ENCODE measurements around the gene SESTD1. TPM values are rescaled to one million over a fixed set of nuclear protein-coding genes. Genes with fewer than 3 reads are reported as not detected.
"Not testable (repeated sequence)": the region's sequence is repeated elsewhere in the genome, so short reads cannot be mapped to it uniquely, and the experiment has no call there.

The SESTD1 gene
- polyA plus RNA-seq, 3 donors, result 25.3 to 44.4 (median 25.3) TPM

GRCh38 chr2:179211355-179211754 lies 53.3 kb downstream of the SESTD1 start:
- no peak for TF ChIP-seq CTCF (IDR thresholded peaks at IDR 0.05)
- Histone ChIP-seq H3K4me1 (ENCODE audit: control insufficient read depth in 1 of 2, insufficient read depth in 2 of 2, low read length in 2 of 2) (no peaks in the 10 kb centered on the region), H3K4me3 (replicated peaks in 1 of 3; ENCODE audit: low read depth in 2 of 3, low read length in 3 of 3) (no peak overlapping the region), H3K9me3 (replicated peaks in 1 of 2; ENCODE audit: control insufficient read depth in 1 of 2, insufficient read depth in 1 of 2, low read length in 2 of 2) (peaks cover 0 to 18% of the 10 kb centered on the region in 2 donors), H3K27me3 (ENCODE audit: control insufficient read depth in 2 of 2, insufficient read depth in 2 of 2, low read length in 2 of 2) (no peaks in the 10 kb centered on the region), H2AFZ (ENCODE audit: insufficient read depth, low read depth, low read length, poor library complexity, severe bottlenecking) (no peak overlapping the region), H3K79me2 (ENCODE audit: insufficient read depth, low read length) (peaks cover 99% of the 10 kb centered on the region), H4K20me1 (ENCODE audit: insufficient read depth, low read length) (peaks cover 79% of the 10 kb centered on the region), H3K9ac (ENCODE audit: insufficient read depth, low read length, poor library complexity, severe bottlenecking) (no peak overlapping the region), H3K4me2 (replicated peaks; ENCODE audit: extremely low read depth, low read length, poor library complexity, severe bottlenecking) (no peak overlapping the region), H3K36me3 (replicated peaks in 1 of 2; ENCODE audit: control insufficient read depth in 1 of 2, insufficient read depth in 2 of 2, low read length in 2 of 2) (no peaks in the 10 kb centered on the region), H3K27ac (ENCODE audit: low read depth in 1 of 2, low read length in 2 of 2) (no peak overlapping the region)
- H3K4me1 Mint-ChIP-seq, result peaks cover 5% of the 10 kb centered on the region
- intact Hi-C loops (cut with micrococcal nuclease), result no loop called here
- no peak overlapping the region for H3K27ac Mint-ChIP-seq
- WGBS (ENCODE audit: insufficient coverage), result 100% methylated on average over 2 of the region's 4 CpGs
- H3K36me3 Mint-ChIP-seq, result peaks cover 0 to 5% of the 10 kb centered on the region in 2 donors
- DNase-seq, result no peak
- H3K9me3 Mint-ChIP-seq, result peaks cover 16 to 52% (median 38%) of the 10 kb centered on the region in 7 donors
- H3K27me3 Mint-ChIP-seq (ENCODE audit: low read depth in 3 of 3), result peaks cover 0 to 1% (median 1%) of the 10 kb centered on the region in 3 donors
- H3K4me3 Mint-ChIP-seq, result no peak overlapping the region

- H2AFZ ChIP-seq (ENCODE audit: insufficient read depth, low read depth, low read length, poor library complexity, severe bottlenecking); H3K9ac ChIP-seq (ENCODE audit: insufficient read depth, low read length, poor library complexity, severe bottlenecking); H3K36me3 Mint-ChIP-seq; H3K4me1 ChIP-seq (ENCODE audit: control insufficient read depth in 1 of 2, insufficient read depth in 2 of 2, low read length in 2 of 2); H3K27me3 ChIP-seq (ENCODE audit: control insufficient read depth in 2 of 2, insufficient read depth in 2 of 2, low read length in 2 of 2); H3K4me3 ChIP-seq (replicated peaks in 1 of 3; ENCODE audit: low read depth in 2 of 3, low read length in 3 of 3); H3K27me3 Mint-ChIP-seq (ENCODE audit: low read depth in 3 of 3); H3K4me1 Mint-ChIP-seq; DNase-seq; intact Hi-C loops (cut with micrococcal nuclease); H3K27ac Mint-ChIP-seq; H3K4me3 Mint-ChIP-seq; H3K36me3 ChIP-seq (replicated peaks in 1 of 2; ENCODE audit: control insufficient read depth in 1 of 2, insufficient read depth in 2 of 2, low read length in 2 of 2); H3K27ac ChIP-seq (ENCODE audit: low read depth in 1 of 2, low read length in 2 of 2); H3K4me2 ChIP-seq (replicated peaks; ENCODE audit: extremely low read depth, low read length, poor library complexity, severe bottlenecking): not testable (repeated sequence)
- Histone ChIP-seq H4K20me1 (ENCODE audit: insufficient read depth, low read length) (peaks cover 94% of the 10 kb centered on the region), H3K9me3 (replicated peaks in 1 of 2; ENCODE audit: control insufficient read depth in 1 of 2, insufficient read depth in 1 of 2, low read length in 2 of 2) (peaks cover 0 to 22% of the 10 kb centered on the region in 2 donors), H3K79me2 (ENCODE audit: insufficient read depth, low read length) (peaks cover 100% of the 10 kb centered on the region)
- peaks cover 12 to 44% (median 33%) of the 10 kb centered on the region in 7 donors for H3K9me3 Mint-ChIP-seq
- no CpG with 5 or more reads among the region's 1 CpG for WGBS (ENCODE audit: insufficient coverage)
These were observed 56.4 kb downstream of the SESTD1 start for GRCh38 chr2:179208277-179208676.

Data from CD14-positive monocyte (primary cell).